ENCODE results near the gene RAD51B.

The RAD51B gene

DNA sequence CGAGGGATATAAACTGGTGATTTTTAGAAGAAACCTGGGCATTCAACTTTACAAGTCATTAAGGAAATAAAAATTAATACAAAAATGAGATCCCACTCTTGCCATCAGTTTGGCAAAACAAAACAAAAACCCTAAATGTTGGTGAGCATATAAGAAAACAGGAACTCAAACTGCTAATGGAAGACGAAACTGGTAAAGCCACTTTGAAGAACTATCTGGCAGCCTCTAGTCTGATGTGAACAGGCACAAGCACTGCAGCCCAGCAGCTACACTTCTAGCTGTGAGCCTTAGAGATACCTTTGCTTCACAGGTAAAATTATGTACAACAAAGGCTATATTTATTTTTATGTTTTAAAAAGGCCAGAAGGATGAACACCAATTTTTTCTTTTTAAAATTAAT lies 513.7 kb downstream of the RAD51B start:
- H3K4me3 ChIP-seq (ENCODE audit: low read depth, low read length) = no peak overlapping the region

DNA sequence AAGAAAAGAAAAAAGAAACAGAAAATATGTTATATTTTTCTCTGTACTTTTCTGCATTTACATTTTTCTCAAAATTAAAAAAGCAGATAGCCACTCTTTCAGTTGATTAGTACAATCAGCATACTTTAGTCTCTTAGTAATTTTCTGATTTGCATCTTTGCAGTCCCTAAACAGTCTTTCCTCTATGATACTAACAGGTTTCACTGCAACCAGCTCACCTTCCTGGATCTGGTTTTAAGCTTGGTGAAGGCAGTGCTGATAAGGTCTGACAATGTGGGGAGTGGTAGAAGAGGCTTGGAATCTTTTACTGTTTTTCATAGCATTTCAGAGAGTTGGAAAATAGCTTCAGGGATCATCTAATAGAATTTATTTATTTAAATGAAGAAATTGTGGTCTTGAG lies 515.7 kb downstream of the RAD51B start:
- H3K4me3 ChIP-seq (ENCODE audit: low read depth, low read length) = no peak overlapping the region
- TF ChIP-seq, protein P1, sequence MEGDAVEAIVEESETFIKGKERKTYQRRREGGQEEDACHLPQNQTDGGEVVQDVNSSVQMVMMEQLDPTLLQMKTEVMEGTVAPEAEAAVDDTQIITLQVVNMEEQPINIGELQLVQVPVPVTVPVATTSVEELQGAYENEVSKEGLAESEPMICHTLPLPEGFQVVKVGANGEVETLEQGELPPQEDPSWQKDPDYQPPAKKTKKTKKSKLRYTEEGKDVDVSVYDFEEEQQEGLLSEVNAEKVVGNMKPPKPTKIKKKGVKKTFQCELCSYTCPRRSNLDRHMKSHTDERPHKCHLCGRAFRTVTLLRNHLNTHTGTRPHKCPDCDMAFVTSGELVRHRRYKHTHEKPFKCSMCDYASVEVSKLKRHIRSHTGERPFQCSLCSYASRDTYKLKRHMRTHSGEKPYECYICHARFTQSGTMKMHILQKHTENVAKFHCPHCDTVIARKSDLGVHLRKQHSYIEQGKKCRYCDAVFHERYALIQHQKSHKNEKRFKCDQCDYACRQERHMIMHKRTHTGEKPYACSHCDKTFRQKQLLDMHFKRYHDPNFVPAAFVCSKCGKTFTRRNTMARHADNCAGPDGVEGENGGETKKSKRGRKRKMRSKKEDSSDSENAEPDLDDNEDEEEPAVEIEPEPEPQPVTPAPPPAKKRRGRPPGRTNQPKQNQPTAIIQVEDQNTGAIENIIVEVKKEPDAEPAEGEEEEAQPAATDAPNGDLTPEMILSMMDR (IDR thresholded peaks at IDR 0.05; ENCODE audit: low read depth, low read length, missing control alignments) = no peak
- DNase-seq (ENCODE audit: low read depth) = no peak

More for the DNA sequence above, 513.7 kb downstream of the RAD51B start:
- peak; percentile 54 for DNase-seq (ENCODE audit: low read depth)
- TF ChIP-seq, protein P1 (IDR thresholded peaks at IDR 0.05; ENCODE audit: low read depth, low read length, missing control alignments) = no peak

DNA sequence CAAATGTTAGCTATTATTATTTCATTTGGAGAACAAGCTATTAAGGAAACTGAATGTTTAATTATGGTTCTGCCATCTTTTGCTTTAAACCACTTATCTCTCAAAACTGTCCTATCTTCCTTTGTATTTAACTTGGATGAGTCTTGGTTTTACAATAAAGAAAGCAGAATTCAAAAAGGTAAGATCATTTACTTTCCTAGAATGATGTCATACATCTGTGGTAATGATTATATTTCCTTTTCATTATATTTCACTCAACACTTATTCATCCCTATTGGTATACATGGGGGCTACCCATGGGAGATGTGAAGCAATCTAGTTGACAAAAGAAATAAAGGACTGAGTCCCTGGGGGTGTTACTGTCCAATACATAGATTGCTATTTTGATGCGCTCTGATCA lies 516.6 kb downstream of the RAD51B start:
- no peak for DNase-seq (ENCODE audit: low read depth)
- H3K4me3 ChIP-seq (ENCODE audit: low read depth, low read length) = no peak overlapping the region
- TF ChIP-seq, protein P1 (IDR thresholded peaks at IDR 0.05; ENCODE audit: low read depth, low read length, missing control alignments) = no peak

DNA sequence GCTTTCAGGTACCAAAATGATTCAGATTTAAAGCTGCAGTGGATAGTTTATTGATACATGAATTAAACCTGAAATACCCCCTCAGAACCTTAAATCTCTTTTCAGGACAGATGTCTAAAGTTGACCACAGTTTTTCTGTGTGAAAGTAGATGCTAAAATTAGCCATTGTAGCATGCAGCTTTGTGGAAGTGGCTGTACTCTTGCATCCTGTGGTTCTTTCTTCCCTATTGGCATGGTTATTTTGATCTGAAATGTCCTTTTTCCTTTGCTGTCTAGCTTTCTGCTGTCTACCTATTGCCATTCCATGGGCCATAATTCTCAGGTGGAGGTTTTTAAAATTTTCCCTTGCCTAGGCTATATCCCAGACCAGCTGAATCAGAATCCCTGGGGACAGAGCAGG lies 517.7 kb downstream of the RAD51B start:
- no peak for DNase-seq (ENCODE audit: low read depth)
- H3K4me3 ChIP-seq (ENCODE audit: low read depth, low read length) = no peak overlapping the region
- TF ChIP-seq, protein P1 (IDR thresholded peaks at IDR 0.05; ENCODE audit: low read depth, low read length, missing control alignments) = no peak

DNA sequence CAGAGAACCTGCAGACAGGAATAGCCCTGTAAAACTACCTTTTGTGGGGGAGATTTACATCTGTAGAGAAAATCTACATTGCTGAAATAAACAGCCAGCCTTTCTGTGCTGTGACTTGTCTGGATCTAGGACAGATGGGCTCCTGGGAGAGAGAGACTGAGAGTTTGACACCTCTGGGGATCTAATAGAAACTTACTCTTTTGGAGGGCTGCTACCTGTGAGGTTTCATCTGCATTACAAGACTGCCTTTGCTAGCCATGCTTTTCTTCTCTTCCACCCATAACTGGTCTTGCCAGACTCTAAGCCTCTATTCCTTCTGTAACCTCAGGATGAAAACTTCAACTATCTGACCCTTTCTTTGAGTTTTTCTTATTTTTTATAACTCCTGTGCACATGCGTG lies 520.7 kb downstream of the RAD51B start:
- TF ChIP-seq, protein P1 (IDR thresholded peaks at IDR 0.05; ENCODE audit: low read depth, low read length, missing control alignments) = no peak
- DNase-seq (ENCODE audit: low read depth) = no peak
- no peak overlapping the region for H3K4me3 ChIP-seq (ENCODE audit: low read depth, low read length)

DNA sequence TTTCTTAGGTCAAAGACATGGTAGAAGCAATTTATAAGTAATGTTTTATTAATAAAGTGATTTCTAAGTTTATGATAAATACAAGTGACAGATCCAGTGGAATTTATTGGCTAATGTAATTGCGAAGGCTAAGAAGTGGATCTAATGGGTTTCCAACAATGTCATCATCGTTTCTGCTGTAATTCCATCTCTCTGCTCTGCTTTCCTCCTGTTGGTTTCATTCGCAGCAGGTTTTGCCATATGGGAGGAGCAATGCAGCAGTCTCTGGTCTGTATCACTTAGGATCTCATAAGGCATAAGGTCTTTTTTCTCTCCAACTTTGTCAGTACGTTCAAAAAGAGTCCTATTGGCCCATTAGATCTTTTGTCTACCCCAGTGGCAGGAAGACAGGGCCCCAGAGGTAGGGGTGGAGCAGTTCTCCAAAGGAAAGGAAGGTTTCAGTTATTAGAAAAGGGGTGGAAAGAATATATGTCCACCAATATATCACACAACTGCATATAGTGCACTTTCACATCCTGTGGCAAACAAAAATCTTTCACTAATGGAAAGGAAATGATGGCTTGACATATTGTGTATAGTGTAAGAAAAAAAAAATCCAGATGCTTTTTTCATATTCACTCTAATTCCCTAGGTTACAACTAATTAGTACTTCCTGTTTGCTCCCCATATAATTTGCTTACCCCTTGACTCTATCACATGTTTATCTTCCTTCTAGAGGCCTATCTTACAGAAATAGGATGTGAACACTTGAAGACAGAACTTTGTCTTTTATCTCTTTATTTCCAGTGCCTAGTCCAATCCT lies 522.0 kb downstream of the RAD51B start:
- TF ChIP-seq, protein P1 (IDR thresholded peaks at IDR 0.05; ENCODE audit: low read depth, low read length, missing control alignments) = no peak
- no peak for DNase-seq (ENCODE audit: low read depth)
- H3K4me3 ChIP-seq (ENCODE audit: low read depth, low read length) = no peak overlapping the region
